Subcutaneous adipose tissue (tissue), 4 donors: Measurements from ENCODE around the gene OR11H6. TPM values are rescaled to one million over a fixed set of nuclear protein-coding genes. Genes with fewer than 3 reads are reported as not detected.

Experiments used
- total RNA-seq, 4 donors: library from RNA; depleted of rRNA; stranded (reverse); fragments of >200 nt; gene quantifications; one replicate each; pipeline ENCODE4 v1.1.0, GENCODE V29; 2016
- TF ChIP-seq, protein P1 (sequence below): fragments of 450-650 bp; IDR thresholded peaks from one replicate; pipeline ENCODE4 v1.5.1; 2016; ENCODE audit warnings: low read depth, mild to moderate bottlenecking, control low read depth, antibody characterized with exemption, moderate library complexity

The OR11H6 gene
- total RNA-seq, 4 donors from 2014 or later, result not detected

- TF ChIP-seq, protein P1, sequence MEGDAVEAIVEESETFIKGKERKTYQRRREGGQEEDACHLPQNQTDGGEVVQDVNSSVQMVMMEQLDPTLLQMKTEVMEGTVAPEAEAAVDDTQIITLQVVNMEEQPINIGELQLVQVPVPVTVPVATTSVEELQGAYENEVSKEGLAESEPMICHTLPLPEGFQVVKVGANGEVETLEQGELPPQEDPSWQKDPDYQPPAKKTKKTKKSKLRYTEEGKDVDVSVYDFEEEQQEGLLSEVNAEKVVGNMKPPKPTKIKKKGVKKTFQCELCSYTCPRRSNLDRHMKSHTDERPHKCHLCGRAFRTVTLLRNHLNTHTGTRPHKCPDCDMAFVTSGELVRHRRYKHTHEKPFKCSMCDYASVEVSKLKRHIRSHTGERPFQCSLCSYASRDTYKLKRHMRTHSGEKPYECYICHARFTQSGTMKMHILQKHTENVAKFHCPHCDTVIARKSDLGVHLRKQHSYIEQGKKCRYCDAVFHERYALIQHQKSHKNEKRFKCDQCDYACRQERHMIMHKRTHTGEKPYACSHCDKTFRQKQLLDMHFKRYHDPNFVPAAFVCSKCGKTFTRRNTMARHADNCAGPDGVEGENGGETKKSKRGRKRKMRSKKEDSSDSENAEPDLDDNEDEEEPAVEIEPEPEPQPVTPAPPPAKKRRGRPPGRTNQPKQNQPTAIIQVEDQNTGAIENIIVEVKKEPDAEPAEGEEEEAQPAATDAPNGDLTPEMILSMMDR, result no peak
These were observed 32.9 kb upstream of the OR11H6 start, which contains the start of gene OR11G2 for GRCh38 chr14:20190596-20190995. Gene OR11G2 (plus strand): TSS chr14:20190896. CDS start chr14:20197438, 6,542 bp downstream.

DNA sequence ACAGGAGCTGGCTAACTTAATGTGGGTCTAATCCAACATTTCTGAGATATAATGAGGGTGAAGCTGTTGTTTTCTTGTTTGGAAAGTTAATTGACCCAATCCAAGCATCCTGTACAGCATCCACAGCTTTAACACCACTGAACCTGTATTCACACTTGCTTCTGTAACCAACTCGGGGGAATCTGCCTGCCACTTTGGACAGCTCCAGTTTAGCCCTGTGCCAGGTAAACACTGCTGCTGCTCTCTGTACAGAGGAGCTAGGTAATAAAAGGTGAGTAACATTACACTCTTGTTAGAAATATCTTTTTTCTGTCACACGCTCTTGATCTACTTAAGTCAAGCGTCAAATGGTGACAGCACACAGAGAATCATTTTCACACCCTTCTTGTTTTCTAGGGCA, 32.1 kb upstream of the OR11H6 start:
- TF ChIP-seq, protein P1, result no peak

GRCh38 chr14:20194101-20194500, 29.4 kb upstream of the OR11H6 start:
- TF ChIP-seq, protein P1, result no peak

GRCh38 chr14:20195911-20196310, 27.6 kb upstream of the OR11H6 start:
- TF ChIP-seq, protein P1, result no peak

DNA sequence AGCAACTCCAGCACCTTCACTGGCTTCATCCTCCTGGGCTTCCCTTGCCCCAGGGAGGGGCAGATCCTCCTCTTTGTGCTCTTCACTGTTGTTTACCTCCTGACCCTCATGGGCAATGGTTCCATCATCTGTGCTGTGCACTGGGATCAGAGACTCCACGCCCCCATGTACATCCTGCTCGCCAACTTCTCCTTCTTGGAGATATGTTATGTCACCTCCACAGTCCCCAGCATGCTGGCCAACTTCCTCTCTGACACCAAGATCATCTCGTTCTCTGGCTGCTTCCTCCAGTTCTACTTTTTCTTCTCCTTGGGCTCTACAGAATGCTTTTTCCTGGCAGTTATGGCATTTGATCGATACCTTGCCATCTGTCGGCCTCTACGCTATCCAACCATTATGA, 26.1 kb upstream of the OR11H6 start:
- TF ChIP-seq, protein P1, result no peak

DNA sequence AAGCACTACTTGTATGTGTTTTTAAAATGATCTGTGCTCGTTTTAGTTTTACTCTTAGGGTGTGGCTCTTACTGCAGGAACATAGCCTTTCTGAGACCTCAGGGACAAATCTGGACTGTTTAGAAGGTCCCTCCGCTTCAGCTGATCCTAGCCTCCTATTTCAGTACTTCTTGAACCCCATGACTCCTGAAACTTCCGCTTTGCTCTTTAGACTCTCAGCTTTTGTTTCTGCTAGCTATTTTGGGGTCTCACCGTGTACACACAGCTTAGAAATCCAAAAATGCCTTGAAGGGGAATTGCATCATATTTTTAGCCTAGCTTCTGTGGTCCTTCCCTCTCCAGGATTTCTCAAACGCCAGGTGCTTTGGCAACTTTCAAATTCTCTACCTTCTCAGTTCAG, 24.5 kb upstream of the OR11H6 start:
- TF ChIP-seq, protein P1, result no peak

GRCh38 chr14:20204721-20205120, 18.8 kb upstream of the OR11H6 start:
- TF ChIP-seq, protein P1, result no peak
